ENCODE results near the gene NRCAM. TPM values are rescaled to one million over a fixed set of nuclear protein-coding genes. Genes with fewer than 3 reads are reported as not detected.

NRCAM gene
- polyA plus RNA-seq, 2 of the 4 experiments (the other 2 are of a cell fraction): 129 to 210 TPM

GRCh38 chr7:108415084-108415483 is 41.2 kb downstream of the NRCAM start:
- peak overlapping the region; percentile 88 for H3K4me2 ChIP-seq
- ATAC-seq (no peak), FAIRE-seq (no peak), DNase-seq (ENCODE audit: low read depth in 1 of 2, low spot score in 1 of 2) (no peak)
- 97% methylated on average over 4 of the region's 4 CpGs for WGBS (ENCODE audit: missing lambda C conversion rate)
- no peak overlapping the region for H3K4me3 ChIP-seq
- ChIA-PET CTCF (no interaction called here), POLR2A (no interaction called here)
- H3K9me3 ChIP-seq: no peaks in the 10 kb centered on the region
- H3K27ac ChIP-seq: peak overlapping the region; percentile 82 to 83
- H3K4me1 ChIP-seq: peaks cover 73% of the 10 kb centered on the region
- TF ChIP-seq KDM5A (IDR thresholded peaks at IDR 0.05) (no peak), MAZ (IDR thresholded peaks at IDR 0.05; ENCODE audit: borderline replicate concordance, low read depth, low read length) (no peak), BHLHE40 (IDR thresholded peaks at IDR 0.05; ENCODE audit: low read depth, low read length) (no peak), HOXA7 (CRISPR knock-in tag; IDR thresholded peaks at IDR 0.05) (no peak), JUNB (IDR thresholded peaks at IDR 0.05) (no peak), CTCF (IDR thresholded peaks at IDR 0.05) (no peak), HEYL (CRISPR knock-in tag; IDR thresholded peaks at IDR 0.05) (no peak), CHD2 (IDR thresholded peaks at IDR 0.05; ENCODE audit: low read length, partially characterized antibody) (no peak), ZC3H11A (IDR thresholded peaks at IDR 0.05) (no peak), BCL3 (IDR thresholded peaks at IDR 0.05) (no peak), NFE2L2 (conservative IDR thresholded peaks at IDR 0.05; ENCODE audit: low read length) (no peak), SMC3 (IDR thresholded peaks at IDR 0.05) (no peak), FOXS1 (CRISPR knock-in tag; IDR thresholded peaks at IDR 0.05) (no peak), CBX2 (IDR thresholded peaks at IDR 0.05; ENCODE audit: borderline replicate concordance, low read depth) (no peak)

- H3K4me2 ChIP-seq: peak overlapping the region; percentile 88
- ChIA-PET CTCF (interaction anchor here (0.6 to 1.0 kb wide), 2 partner anchors 38 to 46 kb away, joined by 3 to 4 read pairs; no protein-coding TSS in a partner anchor), POLR2A (no interaction called here)
- H3K4me1 ChIP-seq: peaks cover 66% of the 10 kb centered on the region
- no peak overlapping the region for H3K4me3 ChIP-seq
- ATAC-seq: peak; percentile 70 to 75
- peak; percentile 59 to 62 for DNase-seq (ENCODE audit: low read depth in 1 of 2, low spot score in 1 of 2)
- 36% methylated on average over 3 of the region's 3 CpGs for whole genome bisulfite sequencing (ENCODE audit: missing lambda C conversion rate)
- peak; percentile 39 for FAIRE-seq
- H3K9me3 ChIP-seq: no peaks in the 10 kb centered on the region
- peak overlapping the region; percentile 82 to 83 for H3K27ac ChIP-seq
- TF ChIP-seq RARB (CRISPR knock-in tag; IDR thresholded peaks at IDR 0.05) (no peak), REST (IDR thresholded peaks at IDR 0.05) (no peak), FOSL2 (IDR thresholded peaks at IDR 0.05) (no peak), FOSL2 (CRISPR knock-in tag; IDR thresholded peaks at IDR 0.05) (peak; percentile 49)
Measured at GRCh38 chr7:108413782-108414492, 42.3 kb downstream of the NRCAM start.
